Measurements from ENCODE around the gene FAM83G.

The FAM83G gene

DNA sequence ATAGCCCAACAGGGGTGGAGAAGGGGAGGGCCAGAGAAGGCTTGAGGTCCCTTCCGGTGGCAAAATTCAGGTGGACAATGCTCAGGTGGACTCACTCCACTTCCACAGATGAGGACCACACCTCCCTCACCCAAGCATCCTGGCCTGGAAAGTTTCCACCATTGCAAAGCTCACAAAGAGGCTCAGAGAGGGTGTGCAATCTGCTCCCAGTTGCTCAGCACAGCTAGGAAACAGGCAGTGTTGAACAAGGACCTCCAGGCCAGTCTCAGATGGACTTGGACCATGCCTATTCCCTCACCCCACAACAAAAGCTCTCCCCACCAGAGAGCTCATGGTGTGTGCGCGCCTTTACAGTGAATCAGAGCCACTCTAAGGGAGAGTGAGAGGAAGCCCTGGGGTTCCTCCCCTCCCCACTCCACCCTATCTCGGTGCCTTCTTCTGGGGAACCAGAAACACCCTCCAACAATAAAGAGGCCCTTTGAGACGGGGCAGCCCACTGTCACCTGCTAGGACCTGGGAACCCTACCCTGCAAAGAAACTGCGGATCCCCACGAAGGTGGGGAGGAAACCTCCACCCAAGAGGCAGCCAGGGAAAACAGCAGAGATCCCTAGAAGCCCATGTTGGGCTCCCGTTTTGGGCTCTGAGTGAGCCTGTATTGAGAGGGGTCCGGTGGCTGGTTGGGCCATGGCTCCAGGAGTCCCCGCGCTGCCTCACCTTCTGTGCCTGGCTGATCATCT lies 1.6 kb downstream of the FAM83G start:
- Histone ChIP-seq H3K4me3 (ENCODE audit: low read length) (peak overlapping the region; percentile 67), H3K9ac (ENCODE audit: low read depth, low read length) (peak overlapping the region; percentile 58), H3K4me1 (ENCODE audit: control insufficient read depth, insufficient read depth, low read length) (peaks cover 44% of the 10 kb centered on the region), H3K4me2 (ENCODE audit: low read length) (peak overlapping the region; percentile 89), H3K27me3 (ENCODE audit: control insufficient read depth, insufficient read depth, low read length) (no peaks in the 10 kb centered on the region), H3K36me3 (ENCODE audit: insufficient read depth, low read length) (peaks cover 3% of the 10 kb centered on the region), H3K9me3 (replicated peaks; ENCODE audit: low read length) (no peaks in the 10 kb centered on the region)

DNA sequence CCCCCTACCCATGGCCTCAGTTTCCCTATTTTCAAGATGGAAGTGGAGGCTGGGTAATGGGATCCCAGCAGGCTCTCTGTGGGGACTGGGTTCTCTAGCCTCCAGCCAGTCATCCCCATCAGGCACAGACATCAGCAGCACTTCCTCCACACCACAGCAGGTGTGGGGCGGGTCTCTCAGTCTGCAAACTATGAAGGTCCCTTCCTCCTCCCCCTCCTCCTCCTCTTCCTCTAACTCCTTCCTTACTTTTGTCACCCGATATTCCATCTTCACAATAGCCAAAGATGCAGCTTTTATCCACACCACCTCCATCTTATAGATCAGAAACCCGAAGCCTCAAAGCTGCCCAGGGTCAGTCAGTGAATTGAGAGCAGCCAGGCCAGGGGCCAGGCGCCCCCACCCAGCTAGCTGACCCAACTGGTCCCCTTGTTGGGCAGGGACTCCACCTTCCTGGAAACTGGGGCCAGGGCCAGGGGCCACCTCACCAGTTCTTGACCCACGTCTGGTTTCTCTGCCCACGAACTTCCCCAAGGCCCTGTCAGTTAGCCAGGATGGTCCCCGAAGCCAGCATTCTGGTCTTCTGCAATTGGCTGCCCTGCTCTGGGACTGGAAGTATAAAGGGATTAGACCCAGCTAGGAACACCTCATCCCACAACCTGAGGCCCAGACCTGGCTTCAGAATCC lies 2.5 kb downstream of the FAM83G start:
- Histone ChIP-seq H3K4me2 (ENCODE audit: low read length) (peak overlapping the region; percentile 89), H3K4me3 (ENCODE audit: low read length) (peak overlapping the region; percentile 67), H3K9me3 (replicated peaks; ENCODE audit: low read length) (no peaks in the 10 kb centered on the region), H3K9ac (ENCODE audit: low read depth, low read length) (no peak overlapping the region), H3K27me3 (ENCODE audit: control insufficient read depth, insufficient read depth, low read length) (no peaks in the 10 kb centered on the region), H3K4me1 (ENCODE audit: control insufficient read depth, insufficient read depth, low read length) (peaks cover 44% of the 10 kb centered on the region), H3K36me3 (ENCODE audit: insufficient read depth, low read length) (peaks cover 5% of the 10 kb centered on the region)

DNA sequence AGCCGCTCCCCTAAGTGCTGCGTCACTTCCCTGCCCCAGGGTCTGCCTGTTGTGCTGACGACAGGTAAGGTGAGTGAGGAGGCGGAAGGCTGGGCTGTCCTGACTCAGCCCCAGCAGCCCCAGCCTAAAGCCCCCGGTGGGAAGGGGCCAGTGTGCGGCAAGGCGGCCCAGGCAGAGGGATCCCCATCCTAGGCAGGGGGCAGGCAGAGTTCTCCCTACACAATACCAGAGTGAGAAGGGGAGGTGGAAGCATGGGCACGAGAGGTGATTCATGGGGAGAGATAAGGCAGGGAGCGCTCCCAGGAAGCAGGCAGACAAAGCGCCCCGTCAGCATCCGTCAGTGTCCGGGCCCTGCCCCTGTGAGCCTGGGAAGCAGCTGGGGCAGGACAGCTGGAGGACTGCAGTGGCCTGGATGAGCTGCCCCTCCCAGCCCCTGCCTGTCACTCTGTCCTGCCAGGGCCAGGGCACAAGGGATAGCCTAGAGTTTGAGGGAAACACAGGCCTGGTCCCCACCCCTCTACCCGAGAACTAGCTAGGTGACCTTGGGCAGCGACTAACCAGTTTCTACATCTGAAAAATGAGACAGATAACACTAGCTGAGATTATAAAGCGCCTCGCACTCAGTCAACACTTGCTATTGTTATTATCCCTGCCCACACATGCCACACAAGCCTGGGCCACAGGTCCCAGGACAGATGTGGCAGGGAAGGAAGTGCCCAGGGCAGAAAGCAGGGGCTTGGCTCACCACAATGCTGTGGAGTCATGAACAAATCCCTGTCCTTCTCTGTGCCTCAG lies 3.8 kb downstream of the FAM83G start:
- Histone ChIP-seq H3K36me3 (ENCODE audit: insufficient read depth, low read length) (peaks cover 11% of the 10 kb centered on the region), H3K4me3 (ENCODE audit: low read length) (peak overlapping the region; percentile 16), H3K27me3 (ENCODE audit: control insufficient read depth, insufficient read depth, low read length) (no peaks in the 10 kb centered on the region), H3K9ac (ENCODE audit: low read depth, low read length) (peak overlapping the region; percentile 37), H3K4me1 (ENCODE audit: control insufficient read depth, insufficient read depth, low read length) (peaks cover 44% of the 10 kb centered on the region), H3K4me2 (ENCODE audit: low read length) (peak overlapping the region; percentile 89), H3K9me3 (replicated peaks; ENCODE audit: low read length) (no peaks in the 10 kb centered on the region)

DNA sequence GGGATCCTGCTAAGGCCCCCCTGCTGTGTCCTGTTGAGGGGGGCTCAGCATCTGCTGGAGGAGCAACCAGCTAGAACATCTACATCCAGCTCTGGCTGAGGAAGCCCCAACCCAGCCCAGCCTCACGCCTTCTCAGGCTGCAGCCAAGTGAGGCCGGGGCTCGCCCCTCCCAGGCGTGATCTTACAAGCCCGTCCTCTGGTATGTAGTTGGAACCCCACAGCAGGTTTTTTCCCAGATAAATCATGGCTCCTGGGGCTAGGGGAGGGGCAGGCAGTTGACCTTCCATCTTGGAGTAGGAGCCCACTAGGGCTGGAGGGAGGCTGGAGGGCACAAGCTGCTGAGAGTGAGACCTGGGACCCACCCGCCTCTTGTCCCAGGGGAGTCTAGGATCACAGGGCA lies 4.7 kb downstream of the FAM83G start:
- Histone ChIP-seq H3K4me2 (ENCODE audit: low read length) (no peak overlapping the region), H3K4me1 (ENCODE audit: control insufficient read depth, insufficient read depth, low read length) (peaks cover 41% of the 10 kb centered on the region), H3K4me3 (ENCODE audit: low read length) (no peak overlapping the region), H3K9ac (ENCODE audit: low read depth, low read length) (peak overlapping the region; percentile 37), H3K27me3 (ENCODE audit: control insufficient read depth, insufficient read depth, low read length) (no peaks in the 10 kb centered on the region), H3K9me3 (replicated peaks; ENCODE audit: low read length) (no peaks in the 10 kb centered on the region), H3K36me3 (ENCODE audit: insufficient read depth, low read length) (peaks cover 11% of the 10 kb centered on the region)

DNA sequence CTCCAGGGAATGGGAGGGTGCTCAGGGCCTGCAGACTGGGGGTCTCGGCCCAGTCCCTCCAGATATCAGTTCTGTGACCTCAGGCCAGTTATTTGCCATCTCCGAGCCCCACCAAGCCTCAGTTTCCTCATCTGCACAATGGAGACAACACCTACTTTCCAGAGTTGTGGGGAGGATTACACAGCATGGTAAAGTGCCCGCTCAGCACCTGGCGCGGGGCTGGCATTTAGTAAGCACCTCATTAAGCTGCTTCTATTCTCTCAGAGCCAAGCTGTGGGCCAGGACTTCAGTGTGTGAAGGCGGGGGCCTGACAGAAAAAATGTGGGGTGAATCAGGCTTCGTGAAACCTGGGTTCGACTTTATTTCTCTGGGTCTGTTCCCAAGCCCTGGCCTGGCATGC lies 5.2 kb downstream of the FAM83G start:
- no peak overlapping the region for H3K4me3 ChIP-seq (ENCODE audit: low read length)

DNA sequence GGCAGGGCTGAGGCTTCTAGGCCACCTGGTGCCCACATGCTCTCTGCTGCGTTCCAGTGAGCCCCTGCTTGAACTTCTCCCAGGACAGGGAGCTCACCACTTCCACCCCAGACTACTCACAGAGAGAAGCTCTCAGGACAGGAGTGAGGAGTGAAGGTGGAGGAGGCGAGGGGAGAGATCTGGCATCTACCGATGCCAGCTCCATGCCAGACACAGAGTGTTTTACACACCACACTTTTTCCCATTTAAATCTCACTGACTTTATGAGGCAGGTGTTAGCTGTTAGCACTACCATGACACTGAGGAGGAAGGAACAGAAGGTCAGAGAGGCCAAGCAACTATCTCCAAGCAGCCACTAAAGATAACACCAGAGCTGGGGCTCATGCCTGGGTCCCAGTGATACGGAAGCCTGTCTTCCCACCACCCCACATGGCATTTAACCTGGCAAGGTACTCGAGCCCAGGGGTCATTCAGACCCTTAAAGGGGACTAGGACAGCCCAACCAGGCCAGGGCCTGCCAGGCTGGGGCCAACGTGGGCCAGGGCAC lies 6.8 kb downstream of the FAM83G start:
- Histone ChIP-seq H3K9me3 (replicated peaks; ENCODE audit: low read length) (no peaks in the 10 kb centered on the region), H3K36me3 (ENCODE audit: insufficient read depth, low read length) (peaks cover 11% of the 10 kb centered on the region), H3K4me2 (ENCODE audit: low read length) (no peak overlapping the region), H3K4me1 (ENCODE audit: control insufficient read depth, insufficient read depth, low read length) (peaks cover 26% of the 10 kb centered on the region), H3K9ac (ENCODE audit: low read depth, low read length) (no peak overlapping the region), H3K4me3 (ENCODE audit: low read length) (no peak overlapping the region), H3K27me3 (ENCODE audit: control insufficient read depth, insufficient read depth, low read length) (no peaks in the 10 kb centered on the region)

More for the DNA sequence above, 5.2 kb downstream of the FAM83G start:
- Histone ChIP-seq H3K36me3 (ENCODE audit: insufficient read depth, low read length) (peaks cover 11% of the 10 kb centered on the region), H3K9me3 (replicated peaks; ENCODE audit: low read length) (no peaks in the 10 kb centered on the region), H3K4me1 (ENCODE audit: control insufficient read depth, insufficient read depth, low read length) (peaks cover 37% of the 10 kb centered on the region), H3K27me3 (ENCODE audit: control insufficient read depth, insufficient read depth, low read length) (no peaks in the 10 kb centered on the region), H3K9ac (ENCODE audit: low read depth, low read length) (no peak overlapping the region), H3K4me2 (ENCODE audit: low read length) (no peak overlapping the region)

DNA sequence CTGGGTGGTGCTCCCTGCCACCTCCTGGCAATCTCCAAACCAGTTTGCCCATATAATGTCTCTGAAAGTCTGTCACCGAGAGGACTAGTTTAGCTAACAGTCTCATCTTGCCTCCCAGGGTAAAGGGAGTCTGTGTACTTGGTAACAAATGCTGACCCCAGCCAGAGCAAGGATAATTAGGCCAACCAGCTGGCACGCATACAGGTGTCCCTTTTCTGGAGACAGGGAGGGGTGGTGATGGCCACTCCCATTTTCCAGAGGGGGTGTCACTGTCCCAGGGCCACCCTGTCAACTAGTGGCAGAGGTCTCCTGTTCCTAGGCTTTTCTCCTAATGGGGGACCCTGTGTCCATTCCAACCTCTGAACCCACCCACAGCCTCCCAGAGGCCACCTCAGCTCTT lies 8.1 kb downstream of the FAM83G start:
- Histone ChIP-seq H3K9me3 (replicated peaks; ENCODE audit: low read length) (no peaks in the 10 kb centered on the region), H3K9ac (ENCODE audit: low read depth, low read length) (no peak overlapping the region), H3K36me3 (ENCODE audit: insufficient read depth, low read length) (peaks cover 11% of the 10 kb centered on the region), H3K4me2 (ENCODE audit: low read length) (no peak overlapping the region), H3K27me3 (ENCODE audit: control insufficient read depth, insufficient read depth, low read length) (no peaks in the 10 kb centered on the region), H3K4me3 (ENCODE audit: low read length) (no peak overlapping the region), H3K4me1 (ENCODE audit: control insufficient read depth, insufficient read depth, low read length) (peaks cover 13% of the 10 kb centered on the region)

DNA sequence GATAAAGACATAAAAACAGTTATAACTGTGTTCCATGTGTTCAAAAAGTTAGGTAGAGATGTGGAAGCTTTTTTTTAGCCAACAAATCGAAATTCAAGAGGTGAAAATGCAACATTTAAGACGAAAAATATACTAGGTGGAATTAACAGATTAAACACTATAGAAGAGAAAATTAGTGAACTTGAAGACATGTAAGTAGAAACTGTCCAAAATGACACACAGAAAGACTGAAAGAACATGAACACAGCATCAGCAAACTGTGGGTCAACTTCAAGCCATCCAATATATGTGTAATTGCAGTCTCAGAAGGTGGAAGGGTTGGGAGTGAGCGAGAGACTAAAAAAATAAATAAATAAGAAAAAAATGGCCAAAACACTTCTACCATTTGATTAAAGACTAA lies 9.3 kb downstream of the FAM83G start:
- H3K4me2 ChIP-seq (ENCODE audit: low read length): no peak overlapping the region
- H3K9ac ChIP-seq (ENCODE audit: low read depth, low read length): no peak overlapping the region
- no peaks in the 10 kb centered on the region for H3K9me3 ChIP-seq (replicated peaks; ENCODE audit: low read length)
- H3K4me3 ChIP-seq (ENCODE audit: low read length): no peak overlapping the region
- H3K36me3 ChIP-seq (ENCODE audit: insufficient read depth, low read length): peaks cover 14% of the 10 kb centered on the region
- H3K4me1 ChIP-seq (ENCODE audit: control insufficient read depth, insufficient read depth, low read length): peaks cover 1% of the 10 kb centered on the region
- H3K27me3 ChIP-seq (ENCODE audit: control insufficient read depth, insufficient read depth, low read length): no peaks in the 10 kb centered on the region

DNA sequence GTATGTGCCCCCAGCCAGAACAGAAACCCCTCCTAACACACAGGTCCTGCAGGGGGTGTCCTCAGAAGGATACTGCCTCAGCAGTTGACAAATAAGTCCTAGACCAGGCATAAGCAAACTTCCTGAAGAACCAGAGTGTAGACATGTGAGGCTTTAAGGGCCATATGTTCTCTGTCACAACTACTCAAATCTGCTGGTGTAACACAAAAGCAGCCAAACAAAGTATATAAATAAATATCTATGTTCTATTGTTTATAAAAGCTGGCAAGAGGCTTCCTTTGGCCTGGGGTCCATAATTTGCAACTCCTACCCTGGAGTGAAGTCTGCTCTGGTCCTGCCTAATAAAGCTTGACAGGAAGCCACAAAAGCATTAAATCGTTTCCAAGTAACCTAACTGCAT lies 9.9 kb downstream of the FAM83G start:
- H3K4me1 ChIP-seq (ENCODE audit: control insufficient read depth, insufficient read depth, low read length): no peaks in the 10 kb centered on the region
- no peak overlapping the region for H3K4me3 ChIP-seq (ENCODE audit: low read length)
- H3K4me2 ChIP-seq (ENCODE audit: low read length): no peak overlapping the region
- H3K36me3 ChIP-seq (ENCODE audit: insufficient read depth, low read length): peaks cover 14% of the 10 kb centered on the region
- no peaks in the 10 kb centered on the region for H3K27me3 ChIP-seq (ENCODE audit: control insufficient read depth, insufficient read depth, low read length)
- no peaks in the 10 kb centered on the region for H3K9me3 ChIP-seq (replicated peaks; ENCODE audit: low read length)
- no peak overlapping the region for H3K9ac ChIP-seq (ENCODE audit: low read depth, low read length)

DNA sequence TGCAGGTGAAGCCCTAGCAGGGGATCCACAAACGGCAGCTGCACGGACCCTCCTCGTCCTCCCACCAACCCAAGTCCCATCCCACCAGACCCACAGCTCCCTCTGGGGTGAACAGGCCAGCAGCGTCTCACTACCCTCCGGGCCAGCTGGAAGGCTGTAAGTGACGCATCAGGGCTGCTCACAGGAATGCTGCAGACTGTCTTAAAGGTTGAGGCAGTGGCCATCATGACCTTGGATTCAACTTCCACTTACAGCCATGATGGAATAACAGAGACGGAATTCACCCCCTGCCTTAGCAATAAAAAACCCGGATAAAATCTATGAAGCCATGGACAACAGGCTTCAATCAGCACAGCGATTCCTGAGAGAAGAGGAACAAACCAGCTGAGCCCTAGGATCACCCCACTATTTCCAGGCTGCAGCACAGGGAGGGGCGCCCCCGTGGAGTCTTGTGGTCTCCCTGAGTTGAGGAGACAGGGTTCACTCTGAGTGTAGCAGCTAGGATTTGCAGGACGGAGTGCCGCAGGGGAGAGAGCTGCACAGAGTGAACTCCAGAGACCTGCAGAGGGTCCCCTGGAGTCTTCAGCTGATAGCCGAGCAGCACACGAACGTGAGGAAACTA lies 10.5 kb downstream of the FAM83G start:
- Histone ChIP-seq H3K9ac (ENCODE audit: low read depth, low read length) (no peak overlapping the region), H3K4me3 (ENCODE audit: low read length) (no peak overlapping the region), H3K4me1 (ENCODE audit: control insufficient read depth, insufficient read depth, low read length) (no peaks in the 10 kb centered on the region)

More for the DNA sequence above, 10.5 kb downstream of the FAM83G start:
- no peaks in the 10 kb centered on the region for H3K9me3 ChIP-seq (replicated peaks; ENCODE audit: low read length)
- no peaks in the 10 kb centered on the region for H3K27me3 ChIP-seq (ENCODE audit: control insufficient read depth, insufficient read depth, low read length)
- H3K36me3 ChIP-seq (ENCODE audit: insufficient read depth, low read length): peaks cover 11% of the 10 kb centered on the region
- no peak overlapping the region for H3K4me2 ChIP-seq (ENCODE audit: low read length)
